Ectodermal cell (in vitro differentiated cells): ENCODE results near the gene UNC5CL.

Experiments used
- H3K27ac ChIP-seq: 2 replicates; pipeline ENCODE4 v1.7.0; 2013; ENCODE audit warnings: mild to moderate bottlenecking, low read depth, low read length; ENCODE audit not compliant: insufficient read depth, poor library complexity, severe bottlenecking
- H3K27me3 ChIP-seq: 2 replicates; pipeline ENCODE4 v1.7.0; 2013; ENCODE audit warnings: mild to moderate bottlenecking, low read length; ENCODE audit not compliant: insufficient read depth, control insufficient read depth, poor library complexity, severe bottlenecking
- H3K36me3 ChIP-seq: one replicate; pipeline ENCODE4 v1.7.0; 2013; ENCODE audit warnings: low read length; ENCODE audit not compliant: control insufficient read depth, insufficient read depth
- H3K4me1 ChIP-seq: one replicate; pipeline ENCODE4 v1.7.0; 2013; ENCODE audit warnings: low read length; ENCODE audit not compliant: control insufficient read depth, insufficient read depth
- H3K4me3 ChIP-seq: 2 replicates; pipeline ENCODE4 v1.7.0; 2013; ENCODE audit warnings: low read depth, low read length, control low read depth; ENCODE audit not compliant: insufficient read depth
- H3K9me3 ChIP-seq: 2 replicates; pipeline ENCODE4 v1.7.0; 2013; ENCODE audit warnings: mild to moderate bottlenecking, low read length, moderate library complexity; ENCODE audit not compliant: control insufficient read depth
- WGBS, 2 experiments: methylation state at CpG; one replicate each; pipeline ENCODE4 v1.1.7; 2013; ENCODE audit warnings: missing lambda C conversion rate in 2 of 2; 5-methylcytosine and 5-hydroxymethylcytosine counted together

UNC5CL gene

DNA sequence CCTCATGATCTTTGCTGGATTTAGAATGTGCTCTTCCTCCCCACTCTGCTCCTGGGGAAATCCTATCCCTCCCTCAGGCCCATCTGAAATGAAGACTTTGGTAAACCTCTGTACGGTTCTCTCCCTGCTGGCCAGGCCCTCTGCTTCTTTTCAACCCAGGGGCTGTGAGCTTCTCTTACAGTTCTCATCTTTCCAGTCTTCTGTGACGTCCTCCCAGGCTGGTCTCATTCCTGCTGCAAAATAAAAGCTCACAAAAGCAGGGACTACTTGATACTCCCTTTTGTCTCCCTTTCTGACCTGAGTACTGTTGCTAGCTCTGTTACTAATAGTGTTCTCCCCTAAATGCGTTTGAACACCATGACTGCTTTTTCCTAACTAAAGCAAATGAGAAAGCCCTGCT, 46.3 kb downstream of the UNC5CL start:
- no peaks in the 10 kb centered on the region for H3K27me3 ChIP-seq
- no peaks in the 10 kb centered on the region for H3K9me3 ChIP-seq
- peaks cover 21% of the 10 kb centered on the region for H3K4me1 ChIP-seq
- H3K27ac ChIP-seq, result no peak overlapping the region
- no peaks in the 10 kb centered on the region for H3K36me3 ChIP-seq
- no peak overlapping the region for H3K4me3 ChIP-seq
- WGBS, 2 experiments, result 58 to 65% methylated on average over 3 of the region's 3 CpGs

GRCh38 chr6:40990301-40990700, 48.7 kb downstream of the UNC5CL start:
- H3K27ac ChIP-seq, result no peak overlapping the region

GRCh38 chr6:40989204-40990169, 49.5 kb downstream of the UNC5CL start:
- WGBS, 2 experiments, result 87 to 91% methylated on average over 15 of the region's 15 CpGs
- Histone ChIP-seq H3K27ac (no peak overlapping the region), H3K4me1 (peaks cover 3% of the 10 kb centered on the region), H3K9me3 (no peaks in the 10 kb centered on the region), H3K4me3 (no peak overlapping the region), H3K36me3 (no peaks in the 10 kb centered on the region), H3K27me3 (no peaks in the 10 kb centered on the region)

More at GRCh38 chr6:40990301-40990700, 48.7 kb downstream of the UNC5CL start:
- 90 to 97% methylated on average over 4 of the region's 4 CpGs for WGBS, 2 experiments
- Histone ChIP-seq H3K4me3 (no peak overlapping the region), H3K9me3 (no peaks in the 10 kb centered on the region), H3K27me3 (no peaks in the 10 kb centered on the region), H3K4me1 (peaks cover 3% of the 10 kb centered on the region), H3K36me3 (no peaks in the 10 kb centered on the region)

DNA sequence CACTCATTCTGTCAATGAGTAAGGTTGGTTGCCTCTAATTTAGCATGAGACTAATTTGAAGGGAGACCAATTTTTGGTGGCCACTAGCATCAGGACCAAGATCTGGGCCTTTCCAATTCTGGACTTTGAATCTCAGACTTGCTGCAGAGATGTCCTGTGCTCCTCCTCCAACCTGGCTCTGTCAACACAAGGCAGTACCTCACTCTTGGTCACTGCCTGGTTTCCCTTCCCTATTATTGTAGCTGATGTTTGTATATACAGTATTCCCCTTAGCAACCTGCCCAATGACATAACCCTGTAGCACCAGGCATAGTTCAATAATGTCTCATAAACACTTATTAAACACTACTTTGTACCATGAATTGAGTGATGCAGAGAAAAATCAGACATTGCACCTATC, 50.4 kb downstream of the UNC5CL start:
- H3K4me3 ChIP-seq, result no peak overlapping the region
- H3K36me3 ChIP-seq, result no peaks in the 10 kb centered on the region
- no peaks in the 10 kb centered on the region for H3K9me3 ChIP-seq
- no peak overlapping the region for H3K27ac ChIP-seq
- no peaks in the 10 kb centered on the region for H3K27me3 ChIP-seq
- H3K4me1 ChIP-seq, result peaks cover 3% of the 10 kb centered on the region

GRCh38 chr6:40986921-40987819, 51.9 kb downstream of the UNC5CL start:
- Histone ChIP-seq H3K4me3 (no peak overlapping the region), H3K4me1 (peaks cover 3% of the 10 kb centered on the region), H3K27ac (no peak overlapping the region), H3K9me3 (no peaks in the 10 kb centered on the region), H3K27me3 (no peaks in the 10 kb centered on the region), H3K36me3 (no peaks in the 10 kb centered on the region)
- whole genome bisulfite sequencing, 2 experiments, result 90 to 91% methylated on average over 8 of the region's 8 CpGs

DNA sequence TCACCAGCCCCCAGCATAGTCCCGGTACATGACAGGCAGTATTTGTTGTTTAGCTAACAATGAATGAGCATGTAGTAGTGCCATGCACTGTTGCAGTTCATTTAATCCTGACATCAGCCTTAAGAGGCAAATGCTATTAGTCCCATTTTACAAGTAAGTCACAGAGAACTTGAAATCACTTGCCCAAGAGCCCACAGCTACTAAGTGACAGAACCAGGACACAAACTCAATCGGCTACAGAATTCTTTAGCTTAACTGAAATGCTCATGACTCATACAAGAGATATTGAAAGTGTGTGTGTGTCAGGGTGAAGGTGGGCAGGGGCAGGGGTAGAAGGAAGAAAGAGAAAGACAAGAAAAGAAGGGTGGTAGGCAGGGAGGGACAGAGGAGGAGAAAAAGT, 52.7 kb downstream of the UNC5CL start:
- Histone ChIP-seq H3K9me3 (no peaks in the 10 kb centered on the region), H3K4me3 (no peak overlapping the region), H3K27me3 (no peaks in the 10 kb centered on the region), H3K4me1 (peaks cover 3% of the 10 kb centered on the region), H3K27ac (no peak overlapping the region), H3K36me3 (no peaks in the 10 kb centered on the region)
- 39 to 42% methylated on average over 2 of the region's 2 CpGs for WGBS, 2 experiments

DNA sequence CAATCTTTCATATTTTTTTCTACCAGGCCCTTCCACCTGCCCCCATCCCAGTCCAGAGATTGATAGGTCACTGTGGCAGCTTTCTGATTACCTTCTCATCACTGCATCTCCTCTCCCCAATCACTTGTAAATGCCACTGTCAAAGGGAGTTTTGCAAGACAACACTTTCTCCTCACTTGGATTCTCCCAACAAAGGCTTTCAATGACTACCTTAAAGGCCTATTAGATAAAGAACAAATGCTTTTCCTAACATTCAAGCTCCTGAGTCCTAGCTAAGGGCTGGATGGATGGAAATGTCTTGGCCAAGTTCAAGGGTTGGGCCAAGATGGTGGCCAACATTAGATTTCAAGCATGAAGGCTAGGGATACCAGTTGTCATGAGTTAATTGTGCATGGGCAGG, 55.3 kb downstream of the UNC5CL start:
- H3K27me3 ChIP-seq, result no peaks in the 10 kb centered on the region
- H3K9me3 ChIP-seq, result no peaks in the 10 kb centered on the region
- no peaks in the 10 kb centered on the region for H3K4me1 ChIP-seq
- no peak overlapping the region for H3K4me3 ChIP-seq
- H3K27ac ChIP-seq, result no peak overlapping the region
- H3K36me3 ChIP-seq, result no peaks in the 10 kb centered on the region

- H3K36me3 ChIP-seq, result no peaks in the 10 kb centered on the region
- no peaks in the 10 kb centered on the region for H3K9me3 ChIP-seq
- 37 to 41% methylated on average over 1 of the region's 1 CpG for WGBS, 2 experiments
- H3K27ac ChIP-seq, result no peak overlapping the region
- H3K4me3 ChIP-seq, result no peak overlapping the region
- no peaks in the 10 kb centered on the region for H3K27me3 ChIP-seq
- H3K4me1 ChIP-seq, result no peaks in the 10 kb centered on the region
Measured at GRCh38 chr6:40982917-40983316, 56.1 kb downstream of the UNC5CL start.

- no peaks in the 10 kb centered on the region for H3K27me3 ChIP-seq
- H3K4me1 ChIP-seq, result no peaks in the 10 kb centered on the region
- no peaks in the 10 kb centered on the region for H3K36me3 ChIP-seq
- H3K4me3 ChIP-seq, result no peak overlapping the region
- no peaks in the 10 kb centered on the region for H3K9me3 ChIP-seq
- no peak overlapping the region for H3K27ac ChIP-seq
- 90 to 98% methylated on average over 2 of the region's 2 CpGs for WGBS, 2 experiments
Measured at GRCh38 chr6:40978687-40979289, 60.2 kb downstream of the UNC5CL start.

- no peak overlapping the region for H3K4me3 ChIP-seq
- 92 to 100% methylated on average over 2 of the region's 2 CpGs for WGBS, 2 experiments
- no peak overlapping the region for H3K27ac ChIP-seq
- H3K4me1 ChIP-seq, result no peaks in the 10 kb centered on the region
- no peaks in the 10 kb centered on the region for H3K27me3 ChIP-seq
- no peaks in the 10 kb centered on the region for H3K9me3 ChIP-seq
- H3K36me3 ChIP-seq, result no peaks in the 10 kb centered on the region
Measured at GRCh38 chr6:40977695-40978094, 61.3 kb downstream of the UNC5CL start.
